HepG2 (cell line): Measurements from ENCODE around the gene B4GALT5. TPM values are rescaled to one million over a fixed set of nuclear protein-coding genes. Genes with fewer than 3 reads are reported as not detected.
A peak's percentile ranks its signal among the peaks of the same experiment; 100 is the strongest.

ENCODE experiments used
- ATF7-NPFF ChIP-seq: sonication (generic); formaldehyde crosslinking; IDR thresholded peaks from 2 replicates; pipeline ENCODE4 v1.8.1; 2023; ENCODE audit warnings: mild to moderate bottlenecking, low read depth, missing genetic modification reagents, moderate library complexity
- KAT2B ChIP-seq: fragments of 150-350 bp; IDR thresholded peaks from 2 replicates; pipeline ENCODE4 v1.6.1; 2014; ENCODE audit warnings: low read depth, low read length, borderline replicate concordance
- MAF1 ChIP-seq: sonication (generic); formaldehyde crosslinking; IDR thresholded peaks from 2 replicates; pipeline ENCODE4 v1.5.0; 2020; ENCODE audit warnings: missing genetic modification reagents, borderline replicate concordance
- MATR3 ChIP-seq: sonication (generic); formaldehyde crosslinking; IDR thresholded peaks from 2 replicates; pipeline ENCODE4 v1.4.0; 2020; ENCODE audit warnings: missing genetic modification reagents
- MTF1 ChIP-seq: sonication (generic); formaldehyde crosslinking; IDR thresholded peaks from 2 replicates; pipeline ENCODE4 v1.5.0; 2020; ENCODE audit warnings: missing genetic modification reagents
- NFIC ChIP-seq: IDR thresholded peaks from 2 replicates; pipeline ENCODE4 v1.6.1; 2012; ENCODE audit warnings: mild to moderate bottlenecking, low read length, inconsistent platforms
- NR1H2 ChIP-seq: sonication (generic); formaldehyde crosslinking; IDR thresholded peaks from 2 replicates; pipeline ENCODE4 v1.8.1; 2022; ENCODE audit warnings: low read depth, missing genetic modification reagents, borderline replicate concordance
- NR2F6 ChIP-seq, 2 experiments: IDR thresholded peaks; 2 replicates each; pipeline ENCODE4 v1.6.1; 2016; ENCODE audit warnings: antibody characterized with exemption in 1 of 2, mild to moderate bottlenecking in 1 of 2
- PLSCR1 ChIP-seq: sonication (generic); formaldehyde crosslinking; IDR thresholded peaks from 2 replicates; pipeline ENCODE4 v1.5.0; 2020; ENCODE audit warnings: missing genetic modification reagents, mild to moderate bottlenecking, borderline replicate concordance
- SNRNP70 ChIP-seq: fragments of 200-400 bp; formaldehyde crosslinking; IDR thresholded peaks from 2 replicates; pipeline ENCODE4 v1.6.1; 2017; ENCODE audit warnings: mild to moderate bottlenecking, low read depth, low read length, moderate library complexity
- SYNCRIP ChIP-seq: fragments of 200-400 bp; formaldehyde crosslinking; IDR thresholded peaks from 2 replicates; pipeline ENCODE4 v1.6.1; 2018; ENCODE audit warnings: mild to moderate bottlenecking, low read depth, low read length; ENCODE audit not compliant: insufficient read depth
- TRIM24 ChIP-seq: sonication (generic); formaldehyde crosslinking; IDR thresholded peaks from 2 replicates; pipeline ENCODE4 v1.8.0; 2022; ENCODE audit warnings: mild to moderate bottlenecking, missing genetic modification reagents
- ZNF282 ChIP-seq: fragments of 450-650 bp; IDR thresholded peaks from 2 replicates; pipeline ENCODE4 v1.6.1; 2018; ENCODE audit not compliant: partially characterized antibody
- ZNF333 ChIP-seq: sonication (generic); formaldehyde crosslinking; IDR thresholded peaks from 2 replicates; pipeline ENCODE4 v1.4.0; 2020; ENCODE audit warnings: mild to moderate bottlenecking, missing genetic modification reagents, borderline replicate concordance
- ZNF496 ChIP-seq: sonication (generic); formaldehyde crosslinking; IDR thresholded peaks from 2 replicates; pipeline ENCODE4 v1.8.1; 2023; ENCODE audit warnings: mild to moderate bottlenecking, moderate library complexity, missing genetic modification reagents; ENCODE audit not compliant: insufficient replicate concordance
- ZNF646 ChIP-seq: sonication (generic); formaldehyde crosslinking; IDR thresholded peaks from 2 replicates; pipeline ENCODE4 v1.9.0; 2021; ENCODE audit warnings: mild to moderate bottlenecking, missing genetic modification reagents
- ZNF788 ChIP-seq: sonication (generic); formaldehyde crosslinking; IDR thresholded peaks from 2 replicates; pipeline ENCODE4 v1.5.0; 2020; ENCODE audit warnings: mild to moderate bottlenecking, missing genetic modification reagents, borderline replicate concordance
- polyA plus RNA-seq, 8 experiments: library from polyadenylated mRNA; depleted of rRNA in 3 of 8; stranded (reverse) in 7 of 8; unstranded in 1 of 8; fragments of >200 nt; fragmentation: Illumina TruSeq in 4 of 8; extraction: Trizol in 4 of 8; gene quantifications; 2 replicates each; pipeline versions ENCODE4 v1.2.1 to v1.2.3, GENCODE V29; 2011 to 2016; ENCODE audit warnings: low read depth in 4 of 8, missing spikeins in 1 of 8, mixed read lengths in 1 of 8; ENCODE audit not compliant: insufficient read depth in 1 of 8
- total RNA-seq, 5 experiments: library from RNA; depleted of rRNA; stranded (reverse); fragments of >200 nt; fragmentation: Illumina TruSeq; extraction: Trizol; gene quantifications; 2 replicates each; pipeline ENCODE4 v1.2.3, GENCODE V29; 2016; ENCODE audit warnings: low read depth in 1 of 5
- TF ChIP-seq, protein P1 (sequence below): sonication (generic); formaldehyde crosslinking; IDR thresholded peaks from 2 replicates; pipeline ENCODE4 v1.4.0; 2020; ENCODE audit warnings: mild to moderate bottlenecking, missing genetic modification reagents

B4GALT5 gene
- total and polyA plus RNA-seq, 2 of the 13 experiments (the other 11 are each of a cell fraction or from before 2014, with no cell fraction given): 27.3 to 30.9 TPM

GRCh38 chr20:49610691-49611538 is 102.8 kb downstream of the B4GALT5 start (continued):
- TF ChIP-seq TRIM24 (peak; percentile 9; the same call in 1 of the 2 replicates), MAF1 (CRISPR knock-in tag) (peak; percentile 94; the same call in 1 of the 2 replicates), SYNCRIP (no peak), SNRNP70 (no peak), ZNF496 (CRISPR knock-in tag) (no peak), ZNF788 (CRISPR knock-in tag) (peak; percentile 94), ATF7-NPFF (CRISPR knock-in tag) (peak; percentile 83), PLSCR1 (CRISPR knock-in tag) (no peak), NR2F6 (IDR thresholded peaks at IDR 0.05) (no peak), NR2F6 (CRISPR knock-in tag; IDR thresholded peaks at IDR 0.05) (peak; percentile 28; the same call in 1 of the 2 replicates), ZNF333 (CRISPR knock-in tag) (peak; percentile 97), NR1H2 (no peak), NFIC (no peak), MTF1 (CRISPR knock-in tag) (no peak; the same call in 1 of the 2 replicates), ZNF282 (no peak), KAT2B (no peak), ZNF646 (CRISPR knock-in tag) (no peak; the same call in 1 of the 2 replicates), MATR3 (CRISPR knock-in tag) (no peak; the same call in 1 of the 2 replicates)
- TF ChIP-seq, protein P1, sequence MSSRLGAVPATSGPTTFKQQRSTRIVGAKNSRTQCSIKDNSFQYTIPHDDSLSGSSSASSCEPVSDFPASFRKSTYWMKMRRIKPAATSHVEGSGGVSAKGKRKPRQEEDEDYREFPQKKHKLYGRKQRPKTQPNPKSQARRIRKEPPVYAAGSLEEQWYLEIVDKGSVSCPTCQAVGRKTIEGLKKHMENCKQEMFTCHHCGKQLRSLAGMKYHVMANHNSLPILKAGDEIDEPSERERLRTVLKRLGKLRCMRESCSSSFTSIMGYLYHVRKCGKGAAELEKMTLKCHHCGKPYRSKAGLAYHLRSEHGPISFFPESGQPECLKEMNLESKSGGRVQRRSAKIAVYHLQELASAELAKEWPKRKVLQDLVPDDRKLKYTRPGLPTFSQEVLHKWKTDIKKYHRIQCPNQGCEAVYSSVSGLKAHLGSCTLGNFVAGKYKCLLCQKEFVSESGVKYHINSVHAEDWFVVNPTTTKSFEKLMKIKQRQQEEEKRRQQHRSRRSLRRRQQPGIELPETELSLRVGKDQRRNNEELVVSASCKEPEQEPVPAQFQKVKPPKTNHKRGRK (CRISPR knock-in tag): no peak
